HepG2 (cell line): ENCODE results near the gene TCF19. TPM values are rescaled to one million over a fixed set of nuclear protein-coding genes. Genes with fewer than 3 reads are reported as not detected.

Source experiments
- AGO1 ChIP-seq: fragments of 200-400 bp; formaldehyde crosslinking; IDR thresholded peaks from 2 replicates; pipeline ENCODE4 v1.6.1; 2017; ENCODE audit warnings: mild to moderate bottlenecking, low read depth, low read length, moderate library complexity; ENCODE audit not compliant: poor library complexity, severe bottlenecking
- ARNT ChIP-seq: fragments of 450-650 bp; IDR thresholded peaks from 2 replicates; pipeline ENCODE4 v1.6.1; 2017
- CHCHD3 ChIP-seq: sonication (generic); formaldehyde crosslinking; IDR thresholded peaks from 2 replicates; pipeline ENCODE4 v1.8.0; 2022; ENCODE audit warnings: mild to moderate bottlenecking, missing genetic modification reagents, moderate library complexity
- HIC2 ChIP-seq: sonication (generic); formaldehyde crosslinking; IDR thresholded peaks from 2 replicates; pipeline ENCODE4 v1.9.0; 2022; ENCODE audit warnings: low read depth, missing genetic modification reagents
- HMG20A ChIP-seq: IDR thresholded peaks from 2 replicates; pipeline ENCODE4 v1.6.1; 2016; ENCODE audit warnings: borderline replicate concordance
- JUNB ChIP-seq: sonication (generic); formaldehyde crosslinking; IDR thresholded peaks from 2 replicates; pipeline ENCODE4 v1.8.0; 2022; ENCODE audit warnings: missing genetic modification reagents, mild to moderate bottlenecking, borderline replicate concordance
- MAZ ChIP-seq, 2 experiments: sonication (generic) in 1 of 2; formaldehyde crosslinking in 1 of 2; IDR thresholded peaks; 2 replicates each; pipeline versions ENCODE4 v1.5.0 to v1.6.1; 2012 to 2020; ENCODE audit warnings: low read depth in 2 of 2, mild to moderate bottlenecking in 2 of 2, borderline replicate concordance in 1 of 2, improper control_type of control experiment in 1 of 2, low read length in 1 of 2, missing genetic modification reagents in 1 of 2, moderate library complexity in 1 of 2
- MBD4 ChIP-seq: IDR thresholded peaks from 2 replicates; pipeline ENCODE4 v1.6.1; 2012; ENCODE audit warnings: low read length, inconsistent platforms, borderline replicate concordance
- MTERF4 ChIP-seq: sonication (generic); formaldehyde crosslinking; IDR thresholded peaks from 2 replicates; pipeline ENCODE4 v1.8.0; 2023; ENCODE audit warnings: mild to moderate bottlenecking, missing genetic modification reagents
- RAD21 ChIP-seq: fragments of 450-650 bp; formaldehyde crosslinking; IDR thresholded peaks from 2 replicates; pipeline ENCODE4 v1.5.0; 2020; ENCODE audit warnings: mild to moderate bottlenecking
- TFDP1 ChIP-seq: IDR thresholded peaks from 2 replicates; pipeline ENCODE4 v1.6.1; 2016; ENCODE audit warnings: missing compliant biosample characterization, missing genetic modification reagents, borderline replicate concordance
- TSC22D2 ChIP-seq: sonication (generic); formaldehyde crosslinking; IDR thresholded peaks from 2 replicates; pipeline ENCODE4 v1.5.1; 2020; ENCODE audit warnings: missing genetic modification reagents, mild to moderate bottlenecking, borderline replicate concordance
- ZBTB46 ChIP-seq: sonication (generic); formaldehyde crosslinking; IDR thresholded peaks from 2 replicates; pipeline ENCODE4 v1.4.0; 2020; ENCODE audit warnings: mild to moderate bottlenecking, missing genetic modification reagents, borderline replicate concordance
- ZKSCAN5 ChIP-seq: sonication (generic); formaldehyde crosslinking; IDR thresholded peaks from 2 replicates; pipeline ENCODE4 v1.5.1; 2020; ENCODE audit warnings: mild to moderate bottlenecking, missing genetic modification reagents
- ZNF142 ChIP-seq: sonication (generic); formaldehyde crosslinking; IDR thresholded peaks from 2 replicates; pipeline ENCODE4 v1.4.0; 2020; ENCODE audit warnings: missing genetic modification reagents
- ZNF17 ChIP-seq: sonication (generic); formaldehyde crosslinking; IDR thresholded peaks from 2 replicates; pipeline ENCODE4 v1.5.0; 2020; ENCODE audit warnings: mild to moderate bottlenecking, missing genetic modification reagents
- polyA plus RNA-seq, 8 experiments: library from polyadenylated mRNA; depleted of rRNA in 3 of 8; stranded (reverse) in 7 of 8; unstranded in 1 of 8; fragments of >200 nt; fragmentation: Illumina TruSeq in 4 of 8; extraction: Trizol in 4 of 8; gene quantifications; 2 replicates each; pipeline versions ENCODE4 v1.2.1 to v1.2.3, GENCODE V29; 2011 to 2016; ENCODE audit warnings: low read depth in 4 of 8, missing spikeins in 1 of 8, mixed read lengths in 1 of 8; ENCODE audit not compliant: insufficient read depth in 1 of 8
- total RNA-seq, 5 experiments: library from RNA; depleted of rRNA; stranded (reverse); fragments of >200 nt; fragmentation: Illumina TruSeq; extraction: Trizol; gene quantifications; 2 replicates each; pipeline ENCODE4 v1.2.3, GENCODE V29; 2016; ENCODE audit warnings: low read depth in 1 of 5

The TCF19 gene
- total and polyA plus RNA-seq, 2 of the 13 experiments (the other 11 are each of a cell fraction or from before 2014, with no cell fraction given): 4.9 to 22.2 TPM

- TF ChIP-seq ZNF142 (CRISPR knock-in tag) (0 out of 2 replicates have a peak, but pooled peaks have one; percentile 47), ZBTB46 (CRISPR knock-in tag) (no peak), ZNF17 (CRISPR knock-in tag) (no peak), JUNB (CRISPR knock-in tag) (peak; percentile 75), ZKSCAN5 (no peak), AGO1 (peak; percentile 17), RAD21 (CRISPR knock-in tag) (no peak), HMG20A (CRISPR knock-in tag) (no peak), ARNT (no peak), MBD4 (no peak), CHCHD3 (CRISPR knock-in tag) (no peak), MTERF4 (CRISPR knock-in tag) (0 out of 2 replicates have a peak, but pooled peaks have one; percentile 25), TFDP1 (CRISPR knock-in tag) (peak; percentile 65; the same call in 1 of the 2 replicates), TSC22D2 (CRISPR knock-in tag) (no peak), HIC2 (CRISPR knock-in tag) (no peak), MAZ (IDR thresholded peaks at IDR 0.05; ENCODE audit: borderline replicate concordance, low read depth, low read length) (peak; percentile 85), MAZ (CRISPR knock-in tag; IDR thresholded peaks at IDR 0.05; ENCODE audit: low read depth) (no peak)
Measured at GRCh38 chr6:31197559-31198305, 39.3 kb downstream of the TCF19 start (continued).
